ENCODE measurements around the gene PTPRM. TPM values are rescaled to one million over a fixed set of nuclear protein-coding genes. Genes with fewer than 3 reads are reported as not detected.

Gene PTPRM
- total RNA-seq, 1 experiment from 2014 or later, result not detected

DNA sequence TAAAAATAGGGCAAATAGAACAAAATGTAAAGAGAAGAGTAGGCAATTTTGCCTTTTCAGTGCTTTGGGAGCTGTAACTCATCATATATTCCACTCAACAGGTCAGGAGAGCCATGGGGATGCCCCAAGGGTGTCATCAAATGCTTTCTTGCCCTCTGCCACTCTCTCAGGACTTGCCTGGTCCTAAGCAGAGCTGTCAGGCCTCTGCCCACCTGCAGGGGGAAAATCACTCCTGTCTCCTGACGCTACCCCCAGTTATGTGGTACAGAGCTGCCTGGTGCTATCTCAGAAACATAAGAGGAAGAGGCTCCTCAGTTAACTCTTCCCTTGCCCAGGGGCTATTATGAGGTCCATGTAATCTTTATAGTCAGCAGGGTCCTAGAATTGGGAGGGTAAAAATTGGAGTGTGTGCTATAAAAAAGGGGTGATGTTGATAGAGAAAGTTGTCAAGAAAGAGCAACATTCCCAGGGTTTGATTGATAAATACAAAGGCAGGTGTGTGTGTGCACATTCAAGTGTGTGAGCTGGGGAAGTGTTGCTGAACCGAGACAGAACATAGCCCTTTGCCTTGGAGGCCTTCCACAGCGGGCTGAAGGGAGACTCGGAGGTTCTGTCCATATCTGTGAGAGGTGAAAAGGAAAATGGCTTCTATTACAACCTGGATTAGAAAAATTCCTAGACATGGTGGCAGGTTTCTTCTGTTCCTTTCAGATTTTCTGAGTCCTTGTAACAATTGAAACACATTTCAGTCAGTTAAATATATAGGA lies 25.4 kb downstream of the PTPRM start:
- no peak for DNase-seq (ENCODE audit: low spot score)

DNA sequence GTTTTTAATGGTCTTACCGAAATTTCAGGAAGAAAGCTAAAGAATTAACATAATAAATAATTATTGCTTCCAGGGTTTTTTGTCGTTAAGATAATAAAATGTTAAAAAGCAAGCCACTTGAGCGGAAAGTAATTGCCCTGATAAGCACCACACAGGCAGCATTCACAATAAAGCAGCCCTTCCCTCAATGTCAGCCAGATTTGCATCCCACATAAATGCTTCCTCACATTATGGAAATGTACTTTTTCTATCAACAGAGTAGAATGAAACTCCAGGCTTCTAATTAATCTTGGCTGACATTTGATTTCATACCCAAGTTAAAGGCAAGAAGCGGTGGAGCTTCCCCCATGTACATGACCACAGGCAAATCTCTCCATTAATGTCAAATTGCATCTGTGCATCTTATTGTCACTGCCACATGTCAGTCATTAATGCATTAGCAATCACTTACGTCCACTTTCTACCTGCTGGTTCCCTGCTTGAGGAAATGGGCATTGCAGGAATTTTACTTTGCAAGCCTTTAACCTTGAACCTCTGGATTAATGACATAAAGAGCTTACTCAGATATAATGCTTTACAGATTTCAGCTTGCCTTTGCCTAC lies 26.2 kb downstream of the PTPRM start:
- H3K27me3 ChIP-seq (replicated peaks; ENCODE audit: insufficient read depth, low read depth, low read length, poor library complexity), result no peaks in the 10 kb centered on the region
- CTCF ChIA-PET, result no interaction called here
- DNase-seq (ENCODE audit: low spot score), result no peak
- H3K9me3 ChIP-seq (ENCODE audit: low read depth, low read length, poor library complexity, severe bottlenecking), result peaks cover 18% of the 10 kb centered on the region
- no peaks in the 10 kb centered on the region for H3K4me1 ChIP-seq (ENCODE audit: insufficient read depth, low read length, poor library complexity, severe bottlenecking)
- no peak overlapping the region for H3K27ac ChIP-seq (ENCODE audit: low read depth, low read length, poor library complexity, severe bottlenecking)
- intact Hi-C loops (cut with micrococcal nuclease; ENCODE audit: unreplicated experiment), result no loop called here
- no peak overlapping the region for H3K4me3 ChIP-seq (ENCODE audit: low read depth, low read length, poor library complexity, severe bottlenecking)
- POLR2A ChIA-PET (ENCODE audit: low non-redundant PET), result no interaction called here
- no peaks in the 10 kb centered on the region for H3K36me3 ChIP-seq (ENCODE audit: insufficient read depth, low read length, poor library complexity, severe bottlenecking)
- BruUV-seq (replicated peaks), result no TSS peak
- TF ChIP-seq EZH2 (IDR thresholded peaks at IDR 0.05; ENCODE audit: borderline replicate concordance, low read depth, low read length, poor library complexity, severe bottlenecking), result no peak
- TF ChIP-seq, protein P1, sequence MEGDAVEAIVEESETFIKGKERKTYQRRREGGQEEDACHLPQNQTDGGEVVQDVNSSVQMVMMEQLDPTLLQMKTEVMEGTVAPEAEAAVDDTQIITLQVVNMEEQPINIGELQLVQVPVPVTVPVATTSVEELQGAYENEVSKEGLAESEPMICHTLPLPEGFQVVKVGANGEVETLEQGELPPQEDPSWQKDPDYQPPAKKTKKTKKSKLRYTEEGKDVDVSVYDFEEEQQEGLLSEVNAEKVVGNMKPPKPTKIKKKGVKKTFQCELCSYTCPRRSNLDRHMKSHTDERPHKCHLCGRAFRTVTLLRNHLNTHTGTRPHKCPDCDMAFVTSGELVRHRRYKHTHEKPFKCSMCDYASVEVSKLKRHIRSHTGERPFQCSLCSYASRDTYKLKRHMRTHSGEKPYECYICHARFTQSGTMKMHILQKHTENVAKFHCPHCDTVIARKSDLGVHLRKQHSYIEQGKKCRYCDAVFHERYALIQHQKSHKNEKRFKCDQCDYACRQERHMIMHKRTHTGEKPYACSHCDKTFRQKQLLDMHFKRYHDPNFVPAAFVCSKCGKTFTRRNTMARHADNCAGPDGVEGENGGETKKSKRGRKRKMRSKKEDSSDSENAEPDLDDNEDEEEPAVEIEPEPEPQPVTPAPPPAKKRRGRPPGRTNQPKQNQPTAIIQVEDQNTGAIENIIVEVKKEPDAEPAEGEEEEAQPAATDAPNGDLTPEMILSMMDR (conservative IDR thresholded peaks at IDR 0.05; ENCODE audit: low read depth, low read length), result no peak

More for the DNA sequence above, 25.4 kb downstream of the PTPRM start:
- Histone ChIP-seq H3K4me1 (ENCODE audit: insufficient read depth, low read length, poor library complexity, severe bottlenecking) (no peaks in the 10 kb centered on the region), H3K36me3 (ENCODE audit: insufficient read depth, low read length, poor library complexity, severe bottlenecking) (no peaks in the 10 kb centered on the region), H3K27me3 (replicated peaks; ENCODE audit: insufficient read depth, low read depth, low read length, poor library complexity) (no peaks in the 10 kb centered on the region), H3K27ac (ENCODE audit: low read depth, low read length, poor library complexity, severe bottlenecking) (no peak overlapping the region), H3K4me3 (ENCODE audit: low read depth, low read length, poor library complexity, severe bottlenecking) (no peak overlapping the region), H3K9me3 (ENCODE audit: low read depth, low read length, poor library complexity, severe bottlenecking) (peaks cover 12% of the 10 kb centered on the region)
- CTCF ChIA-PET, result no interaction called here
- TF ChIP-seq, protein P1 (conservative IDR thresholded peaks at IDR 0.05; ENCODE audit: low read depth, low read length), result no peak
- no peak for TF ChIP-seq EZH2 (IDR thresholded peaks at IDR 0.05; ENCODE audit: borderline replicate concordance, low read depth, low read length, poor library complexity, severe bottlenecking)
- intact Hi-C loops (cut with micrococcal nuclease; ENCODE audit: unreplicated experiment), result no loop called here
- BruUV-seq (replicated peaks), result no TSS peak
- POLR2A ChIA-PET (ENCODE audit: low non-redundant PET), result no interaction called here

DNA sequence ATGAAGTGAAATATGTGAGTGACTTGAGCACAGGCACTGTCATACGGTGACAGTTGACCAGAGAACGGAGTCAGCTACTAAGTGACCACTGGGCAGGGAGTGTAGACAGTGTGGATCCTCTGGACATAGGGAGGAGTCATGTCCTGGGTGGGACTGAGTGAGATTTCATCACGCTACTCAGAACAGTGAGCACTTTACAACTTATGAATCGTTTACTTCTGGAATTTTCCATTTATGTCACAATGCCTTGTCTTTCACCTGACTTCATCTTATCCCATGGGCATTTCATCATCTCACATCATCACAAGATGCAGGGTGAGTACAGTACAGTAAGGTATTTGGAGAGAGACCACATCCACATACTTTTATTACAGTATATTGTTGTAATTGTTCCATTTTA lies 29.0 kb downstream of the PTPRM start:
- BruUV-seq (replicated peaks), result no TSS peak
- ChIA-PET CTCF (no interaction called here), POLR2A (ENCODE audit: low non-redundant PET) (no interaction called here)
- Histone ChIP-seq H3K36me3 (ENCODE audit: insufficient read depth, low read length, poor library complexity, severe bottlenecking) (no peaks in the 10 kb centered on the region), H3K4me1 (ENCODE audit: insufficient read depth, low read length, poor library complexity, severe bottlenecking) (no peaks in the 10 kb centered on the region), H3K4me3 (ENCODE audit: low read depth, low read length, poor library complexity, severe bottlenecking) (no peak overlapping the region), H3K27me3 (replicated peaks; ENCODE audit: insufficient read depth, low read depth, low read length, poor library complexity) (no peaks in the 10 kb centered on the region), H3K27ac (ENCODE audit: low read depth, low read length, poor library complexity, severe bottlenecking) (no peak overlapping the region), H3K9me3 (ENCODE audit: low read depth, low read length, poor library complexity, severe bottlenecking) (peaks cover 25% of the 10 kb centered on the region)
- DNase-seq (ENCODE audit: low spot score), result no peak
- TF ChIP-seq EZH2 (IDR thresholded peaks at IDR 0.05; ENCODE audit: borderline replicate concordance, low read depth, low read length, poor library complexity, severe bottlenecking), result no peak
- TF ChIP-seq, protein P1 (conservative IDR thresholded peaks at IDR 0.05; ENCODE audit: low read depth, low read length), result no peak
- intact Hi-C loops (cut with micrococcal nuclease; ENCODE audit: unreplicated experiment), result no loop called here
